HL-60 (cell line): ENCODE results near the gene CCM2.
A peak's percentile ranks its signal among the peaks of the same experiment; 100 is the strongest.

ENCODE experiments used
- DNase-seq, 2 experiments: peaks; one replicate each; pipeline ENCODE4 v3.0.0-alpha.2; 2010 to 2020; ENCODE audit warnings: low read depth in 1 of 2, low spot score in 1 of 2
- H3K27ac ChIP-seq: fragments of 250-450 bp; sonication (Bioruptor Pico); replicated peaks from 2 replicates; pipeline ENCODE4 v1.5.1; 2020; ENCODE audit warnings: mild to moderate bottlenecking, moderate library complexity
- H3K27me3 ChIP-seq: fragments of 250-450 bp; sonication (Bioruptor Pico); 2 replicates; pipeline ENCODE4 v1.5.1; 2021; ENCODE audit warnings: mild to moderate bottlenecking, moderate library complexity; ENCODE audit not compliant: insufficient read depth, poor library complexity, severe bottlenecking
- H3K4me3 ChIP-seq: replicated peaks from 2 replicates; pipeline ENCODE4 v1.5.1; 2011; ENCODE audit warnings: mild to moderate bottlenecking, control low read depth, low read length; ENCODE audit not compliant: insufficient read depth
- CTCF ChIP-seq: IDR thresholded peaks from one replicate; pipeline ENCODE4 v1.5.1; 2011; ENCODE audit warnings: low read length, control low read depth, inconsistent platforms; ENCODE audit not compliant: insufficient read depth
- GABPA ChIP-seq: IDR thresholded peaks from 2 replicates; pipeline ENCODE4 v1.6.1; 2012; ENCODE audit warnings: low read depth
- POLR2AphosphoS5 ChIP-seq: IDR thresholded peaks from 2 replicates; pipeline ENCODE4 v1.6.1; 2012; ENCODE audit warnings: low read depth
- REST ChIP-seq: IDR thresholded peaks from 2 replicates; pipeline ENCODE4 v1.6.1; 2012; ENCODE audit warnings: low read depth; ENCODE audit not compliant: insufficient replicate concordance
- SPI1 ChIP-seq: IDR thresholded peaks from 2 replicates; pipeline ENCODE4 v1.6.1; 2012; ENCODE audit warnings: low read depth, mild to moderate bottlenecking, borderline replicate concordance

CCM2 gene

GRCh38 chr7:45068236-45069023 lies 68.4 kb downstream of the CCM2 start:
- Histone ChIP-seq H3K27ac (no peak overlapping the region), H3K4me3 (no peak overlapping the region), H3K27me3 (no peaks in the 10 kb centered on the region)
- DNase-seq = no peak
- TF ChIP-seq SPI1 (no peak), POLR2AphosphoS5 (no peak), GABPA (no peak), REST (no peak), CTCF (no peak)

- H3K27me3 ChIP-seq = no peaks in the 10 kb centered on the region
- no peak overlapping the region for H3K27ac ChIP-seq
- DNase-seq = no peak
- no peak for TF ChIP-seq SPI1
- no peak for TF ChIP-seq REST
- TF ChIP-seq POLR2AphosphoS5 = no peak
- TF ChIP-seq GABPA = no peak
- no peak for TF ChIP-seq CTCF
- no peak overlapping the region for H3K4me3 ChIP-seq
These were observed 69.6 kb downstream of the CCM2 start for GRCh38 chr7:45069444-45070253.

GRCh38 chr7:45070254-45070642 lies 70.2 kb downstream of the CCM2 start:
- TF ChIP-seq REST (peak; percentile 28), GABPA (no peak), CTCF (no peak), POLR2AphosphoS5 (no peak), SPI1 (no peak)
- Histone ChIP-seq H3K27ac (no peak overlapping the region), H3K27me3 (no peaks in the 10 kb centered on the region), H3K4me3 (no peak overlapping the region)
- no peak for DNase-seq
